ENCODE results near the gene SLK. TPM values are rescaled to one million over a fixed set of nuclear protein-coding genes. Genes with fewer than 3 reads are reported as not detected.

Gene SLK
- total RNA-seq, 1 experiment from 2014 or later, result 39.1 TPM

GRCh38 chr10:104040382-104040781 is 73.4 kb downstream of the SLK start:
- H3K27me3 ChIP-seq (replicated peaks; ENCODE audit: insufficient read depth, low read depth, low read length, poor library complexity), result no peaks in the 10 kb centered on the region
- DNase-seq (ENCODE audit: low spot score), result no peak
- no peak overlapping the region for H3K4me3 ChIP-seq (ENCODE audit: low read depth, low read length, poor library complexity, severe bottlenecking)
- ChIA-PET POLR2A (ENCODE audit: low non-redundant PET) (no interaction called here), CTCF (no interaction called here)
- no peaks in the 10 kb centered on the region for H3K4me1 ChIP-seq (ENCODE audit: insufficient read depth, low read length, poor library complexity, severe bottlenecking)
- no TSS peak for BruUV-seq (replicated peaks)
- no peak overlapping the region for H3K27ac ChIP-seq (ENCODE audit: low read depth, low read length, poor library complexity, severe bottlenecking)
- no peaks in the 10 kb centered on the region for H3K36me3 ChIP-seq (ENCODE audit: insufficient read depth, low read length, poor library complexity, severe bottlenecking)
- TF ChIP-seq CTCF (conservative IDR thresholded peaks at IDR 0.05; ENCODE audit: low read depth, low read length) (no peak), EZH2 (IDR thresholded peaks at IDR 0.05; ENCODE audit: borderline replicate concordance, low read depth, low read length, poor library complexity, severe bottlenecking) (no peak)
- H3K9me3 ChIP-seq (ENCODE audit: low read depth, low read length, poor library complexity, severe bottlenecking), result no peaks in the 10 kb centered on the region
- intact Hi-C loops (cut with micrococcal nuclease; ENCODE audit: unreplicated experiment), result loop anchor here (10.0 kb wide), 1 partner anchor 164 kb away; no protein-coding TSS in a partner anchor

GRCh38 chr10:104040862-104041789 is 74.2 kb downstream of the SLK start:
- Histone ChIP-seq H3K4me1 (ENCODE audit: insufficient read depth, low read length, poor library complexity, severe bottlenecking) (no peaks in the 10 kb centered on the region), H3K27me3 (replicated peaks; ENCODE audit: insufficient read depth, low read depth, low read length, poor library complexity) (no peaks in the 10 kb centered on the region), H3K4me3 (ENCODE audit: low read depth, low read length, poor library complexity, severe bottlenecking) (no peak overlapping the region), H3K27ac (ENCODE audit: low read depth, low read length, poor library complexity, severe bottlenecking) (no peak overlapping the region), H3K36me3 (ENCODE audit: insufficient read depth, low read length, poor library complexity, severe bottlenecking) (no peaks in the 10 kb centered on the region), H3K9me3 (ENCODE audit: low read depth, low read length, poor library complexity, severe bottlenecking) (no peaks in the 10 kb centered on the region)
- BruUV-seq (replicated peaks), result no TSS peak
- intact Hi-C loops (cut with micrococcal nuclease; ENCODE audit: unreplicated experiment), result loop anchor here (10.0 kb wide), 1 partner anchor 164 kb away; no protein-coding TSS in a partner anchor
- ChIA-PET CTCF (no interaction called here), POLR2A (ENCODE audit: low non-redundant PET) (no interaction called here)
- TF ChIP-seq EZH2 (IDR thresholded peaks at IDR 0.05; ENCODE audit: borderline replicate concordance, low read depth, low read length, poor library complexity, severe bottlenecking), result no peak
- no peak for TF ChIP-seq CTCF (conservative IDR thresholded peaks at IDR 0.05; ENCODE audit: low read depth, low read length)
- no peak for DNase-seq (ENCODE audit: low spot score)

- POLR2A ChIA-PET (ENCODE audit: low non-redundant PET), result no interaction called here
- DNase-seq (ENCODE audit: low spot score), result no peak
Measured at GRCh38 chr10:104041891-104042535, 75.1 kb downstream of the SLK start.

More at GRCh38 chr10:104041891-104042535, 75.1 kb downstream of the SLK start:
- BruUV-seq (replicated peaks), result no TSS peak
- intact Hi-C loops (cut with micrococcal nuclease; ENCODE audit: unreplicated experiment), result loop anchor here (10.0 kb wide), 1 partner anchor 163 kb away; no protein-coding TSS in a partner anchor
- H3K27me3 ChIP-seq (replicated peaks; ENCODE audit: insufficient read depth, low read depth, low read length, poor library complexity), result no peaks in the 10 kb centered on the region
- no peak for TF ChIP-seq CTCF (conservative IDR thresholded peaks at IDR 0.05; ENCODE audit: low read depth, low read length)
- no peak for TF ChIP-seq EZH2 (IDR thresholded peaks at IDR 0.05; ENCODE audit: borderline replicate concordance, low read depth, low read length, poor library complexity, severe bottlenecking)
- H3K27ac ChIP-seq (ENCODE audit: low read depth, low read length, poor library complexity, severe bottlenecking), result no peak overlapping the region
- no peaks in the 10 kb centered on the region for H3K9me3 ChIP-seq (ENCODE audit: low read depth, low read length, poor library complexity, severe bottlenecking)
- no peaks in the 10 kb centered on the region for H3K36me3 ChIP-seq (ENCODE audit: insufficient read depth, low read length, poor library complexity, severe bottlenecking)
- no peaks in the 10 kb centered on the region for H3K4me1 ChIP-seq (ENCODE audit: insufficient read depth, low read length, poor library complexity, severe bottlenecking)
- CTCF ChIA-PET, result no interaction called here
- no peak overlapping the region for H3K4me3 ChIP-seq (ENCODE audit: low read depth, low read length, poor library complexity, severe bottlenecking)
